Measurements from ENCODE around the gene HABP4. TPM values are rescaled to one million over a fixed set of nuclear protein-coding genes. Genes with fewer than 3 reads are reported as not detected.

HABP4 gene
- total and polyA plus RNA-seq, 4 donors = 4.7 to 10.2 (median 8.2) TPM

DNA sequence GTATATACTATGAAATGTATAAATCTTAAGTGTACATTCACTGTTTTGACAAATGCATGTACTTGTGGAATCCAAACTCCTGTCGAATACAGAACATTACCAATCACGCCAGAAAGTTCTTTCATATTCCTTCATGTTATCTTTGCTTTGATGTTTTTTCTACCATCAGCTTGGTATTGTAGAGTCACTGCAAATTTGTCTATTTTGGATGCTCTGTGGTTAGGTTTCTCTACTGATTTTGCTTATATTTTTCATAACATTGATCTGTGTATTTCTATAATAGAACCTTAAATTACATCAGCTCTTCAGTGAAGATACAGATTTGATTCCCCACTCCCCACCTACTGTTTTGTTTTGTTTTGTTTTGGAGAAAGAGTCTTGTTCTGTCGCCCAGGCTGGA is 30.8 kb downstream of the HABP4 start:
- ATAC-seq (ENCODE audit: insufficient read depth, low FRiP score) (no peak), DNase-seq (no peak)
- H3K9me3 ChIP-seq (ENCODE audit: control insufficient read depth in 4 of 4, insufficient read depth in 3 of 4, low read length in 3 of 4) = no peaks in the 10 kb centered on the region
- H3K9ac ChIP-seq (ENCODE audit: insufficient read depth in 1 of 2, low read length in 2 of 2) = no peak overlapping the region
- no peaks in the 10 kb centered on the region for H3K4me1 ChIP-seq (ENCODE audit: control insufficient read depth in 5 of 5, insufficient read depth in 5 of 5, low read length in 5 of 5)
- no peak overlapping the region for H3K4me3 ChIP-seq
- no peaks in the 10 kb centered on the region for H3K27me3 ChIP-seq (ENCODE audit: control insufficient read depth in 3 of 3, insufficient read depth in 3 of 3, low read length in 2 of 3)
- peaks cover 0 to 15% (median 3%) of the 10 kb centered on the region in 4 donors for H3K36me3 ChIP-seq (ENCODE audit: control insufficient read depth in 4 of 4, insufficient read depth in 4 of 4, low read length in 4 of 4)
- no peak overlapping the region for H3K27ac ChIP-seq (ENCODE audit: low read depth in 1 of 2, low read length in 1 of 2)
- TF ChIP-seq, protein P1, sequence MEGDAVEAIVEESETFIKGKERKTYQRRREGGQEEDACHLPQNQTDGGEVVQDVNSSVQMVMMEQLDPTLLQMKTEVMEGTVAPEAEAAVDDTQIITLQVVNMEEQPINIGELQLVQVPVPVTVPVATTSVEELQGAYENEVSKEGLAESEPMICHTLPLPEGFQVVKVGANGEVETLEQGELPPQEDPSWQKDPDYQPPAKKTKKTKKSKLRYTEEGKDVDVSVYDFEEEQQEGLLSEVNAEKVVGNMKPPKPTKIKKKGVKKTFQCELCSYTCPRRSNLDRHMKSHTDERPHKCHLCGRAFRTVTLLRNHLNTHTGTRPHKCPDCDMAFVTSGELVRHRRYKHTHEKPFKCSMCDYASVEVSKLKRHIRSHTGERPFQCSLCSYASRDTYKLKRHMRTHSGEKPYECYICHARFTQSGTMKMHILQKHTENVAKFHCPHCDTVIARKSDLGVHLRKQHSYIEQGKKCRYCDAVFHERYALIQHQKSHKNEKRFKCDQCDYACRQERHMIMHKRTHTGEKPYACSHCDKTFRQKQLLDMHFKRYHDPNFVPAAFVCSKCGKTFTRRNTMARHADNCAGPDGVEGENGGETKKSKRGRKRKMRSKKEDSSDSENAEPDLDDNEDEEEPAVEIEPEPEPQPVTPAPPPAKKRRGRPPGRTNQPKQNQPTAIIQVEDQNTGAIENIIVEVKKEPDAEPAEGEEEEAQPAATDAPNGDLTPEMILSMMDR (IDR thresholded peaks at IDR 0.05; ENCODE audit: control extremely low read depth, extremely low read depth) = no peak
- WGBS, 2 donors = 97 to 98% methylated on average over 3 of the region's 3 CpGs

- Histone ChIP-seq H3K27ac (ENCODE audit: low read depth in 1 of 2, low read length in 1 of 2) (no peak overlapping the region), H3K27me3 (ENCODE audit: control insufficient read depth in 3 of 3, insufficient read depth in 3 of 3, low read length in 2 of 3) (no peaks in the 10 kb centered on the region), H3K9me3 (ENCODE audit: control insufficient read depth in 4 of 4, insufficient read depth in 3 of 4, low read length in 3 of 4) (no peaks in the 10 kb centered on the region), H3K9ac (ENCODE audit: insufficient read depth in 1 of 2, low read length in 2 of 2) (no peak overlapping the region), H3K4me3 (no peak overlapping the region), H3K36me3 (ENCODE audit: control insufficient read depth in 4 of 4, insufficient read depth in 4 of 4, low read length in 4 of 4) (peaks cover 0 to 17% (median 4%) of the 10 kb centered on the region in 4 donors), H3K4me1 (ENCODE audit: control insufficient read depth in 5 of 5, insufficient read depth in 5 of 5, low read length in 5 of 5) (peaks cover 0 to 3% (median 0%) of the 10 kb centered on the region in 5 donors)
- DNase-seq = no peak
- WGBS, 2 donors = 94 to 96% methylated on average over 2 of the region's 2 CpGs
- no peak for ATAC-seq (ENCODE audit: insufficient read depth, low FRiP score)
- TF ChIP-seq, protein P1 (IDR thresholded peaks at IDR 0.05; ENCODE audit: control extremely low read depth, extremely low read depth) = no peak
Measured at GRCh38 chr9:96482476-96482875, 32.5 kb downstream of the HABP4 start.

- TF ChIP-seq, protein P1 (IDR thresholded peaks at IDR 0.05; ENCODE audit: control extremely low read depth, extremely low read depth) = no peak
- Histone ChIP-seq H3K4me1 (ENCODE audit: control insufficient read depth in 5 of 5, insufficient read depth in 5 of 5, low read length in 5 of 5) (peaks cover 0 to 6% (median 0%) of the 10 kb centered on the region in 5 donors), H3K27me3 (ENCODE audit: control insufficient read depth in 3 of 3, insufficient read depth in 3 of 3, low read length in 2 of 3) (no peaks in the 10 kb centered on the region), H3K9ac (ENCODE audit: insufficient read depth in 1 of 2, low read length in 2 of 2) (no peak overlapping the region), H3K9me3 (ENCODE audit: control insufficient read depth in 4 of 4, insufficient read depth in 3 of 4, low read length in 3 of 4) (no peaks in the 10 kb centered on the region), H3K4me3 (no peak overlapping the region), H3K36me3 (ENCODE audit: control insufficient read depth in 4 of 4, insufficient read depth in 4 of 4, low read length in 4 of 4) (peaks cover 0 to 18% (median 5%) of the 10 kb centered on the region in 4 donors), H3K27ac (ENCODE audit: low read depth in 1 of 2, low read length in 1 of 2) (no peak overlapping the region)
- no peak for DNase-seq
- ATAC-seq (ENCODE audit: insufficient read depth, low FRiP score) = no peak
- WGBS, 2 donors = 94 to 98% methylated on average over 4 of the region's 4 CpGs
Measured at GRCh38 chr9:96483197-96483596, 33.2 kb downstream of the HABP4 start.

Measured in lung (tissue), 12 donors.